ENCODE results near the gene FBXW9.
"Not testable (repeated sequence)": the region's sequence is repeated elsewhere in the genome, so short reads cannot be mapped to it uniquely, and the experiment has no call there.

Gene FBXW9

DNA sequence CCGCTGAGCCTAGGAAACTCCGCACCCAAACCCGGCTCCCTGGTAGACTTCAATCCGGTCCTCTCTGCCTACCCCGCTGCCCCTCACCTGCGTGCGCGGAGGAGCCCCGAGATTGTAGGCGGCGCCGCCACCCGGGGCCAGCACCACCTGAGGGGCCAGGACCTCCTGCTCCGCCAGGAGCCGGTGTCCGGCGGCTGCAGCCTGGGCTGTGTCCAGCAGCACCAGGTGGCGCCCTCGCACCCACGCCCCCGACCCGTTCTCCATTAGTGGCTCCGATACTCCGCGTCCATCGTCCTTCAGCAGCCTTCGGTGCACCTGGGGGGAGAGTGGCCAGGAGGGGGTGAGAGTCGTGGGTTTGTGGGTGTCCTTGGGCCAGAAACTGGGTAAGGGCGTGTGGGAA lies 48.3 kb downstream of the FBXW9 start:
- no peak for DNase-seq

DNA sequence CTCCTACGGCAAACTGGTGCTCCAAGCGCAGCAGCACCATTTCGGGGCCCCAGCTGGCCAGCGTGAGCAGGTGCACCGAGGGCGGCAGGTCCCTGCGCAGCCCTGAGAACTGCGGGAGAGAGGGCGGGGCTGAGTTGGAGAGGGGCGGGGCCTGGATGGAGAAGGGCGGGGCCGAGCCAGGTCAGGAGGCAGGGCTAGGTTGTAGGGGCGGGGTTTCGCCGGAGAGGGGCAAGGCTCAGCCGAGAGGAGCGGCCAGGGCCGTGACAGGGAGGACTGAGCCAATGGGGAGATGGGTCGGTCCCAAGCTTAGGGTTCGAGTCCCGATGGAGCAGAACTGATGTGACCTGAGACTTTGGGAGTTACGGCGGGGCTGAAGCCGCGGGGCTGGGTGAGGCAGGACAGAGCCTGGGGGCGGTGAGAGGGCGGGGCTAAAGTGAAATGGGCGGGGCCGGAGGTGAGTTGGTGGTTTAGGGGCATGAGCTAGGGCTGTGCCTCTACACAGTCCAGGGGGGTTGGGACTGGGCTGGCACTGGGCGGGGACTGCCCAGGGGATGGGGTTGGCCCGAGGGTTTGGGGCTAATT lies 48.9 kb downstream of the FBXW9 start:
- DNase-seq, result peak; percentile 5 to 42

- no peak for DNase-seq
Measured at GRCh38 chr19:12647047-12647446, 49.4 kb downstream of the FBXW9 start.

DNA sequence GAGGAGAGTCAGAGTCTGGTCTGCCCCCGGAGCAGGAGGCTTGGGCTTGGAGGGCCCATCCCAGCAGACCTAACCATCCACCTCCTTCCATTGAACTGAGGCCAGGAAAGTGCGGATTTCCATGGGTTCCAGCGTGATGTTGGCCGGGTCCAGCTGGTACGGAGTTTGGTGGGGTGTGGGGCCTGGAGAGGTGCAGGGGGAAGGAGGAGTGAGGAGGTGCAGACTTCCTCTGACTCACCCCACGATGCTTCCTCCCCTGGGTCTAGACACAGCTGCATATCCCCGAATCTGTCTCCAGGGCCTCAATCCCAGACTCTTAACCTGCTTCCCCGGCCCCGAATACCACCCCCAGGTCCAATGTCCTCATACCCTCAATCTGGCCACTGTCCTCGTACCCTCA lies 49.9 kb downstream of the FBXW9 start:
- DNase-seq, result no peak

DNA sequence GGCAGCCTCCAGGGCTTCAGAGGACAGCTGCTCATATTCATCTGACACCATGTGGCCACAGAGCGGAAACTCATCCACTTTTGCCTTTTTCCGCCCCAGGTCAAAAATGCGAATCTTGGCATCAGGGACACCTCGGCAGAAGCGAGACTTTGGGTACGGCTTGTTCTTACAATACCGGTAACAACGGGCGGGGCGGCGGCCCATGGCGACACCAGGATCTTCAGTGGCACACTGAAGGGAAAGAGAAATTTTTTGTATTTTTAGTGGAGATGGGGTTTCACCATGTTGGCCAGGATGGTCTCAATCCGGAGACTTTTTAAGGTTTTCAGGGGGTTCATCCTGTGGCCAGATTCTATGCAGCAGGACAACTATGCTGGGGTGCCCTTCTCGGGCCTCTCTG lies 52.7 kb downstream of the FBXW9 start:
- not testable (repeated sequence) for DNase-seq

- DNase-seq, result no peak
Measured at GRCh38 chr19:12642506-12642905, 53.9 kb downstream of the FBXW9 start.

DNA sequence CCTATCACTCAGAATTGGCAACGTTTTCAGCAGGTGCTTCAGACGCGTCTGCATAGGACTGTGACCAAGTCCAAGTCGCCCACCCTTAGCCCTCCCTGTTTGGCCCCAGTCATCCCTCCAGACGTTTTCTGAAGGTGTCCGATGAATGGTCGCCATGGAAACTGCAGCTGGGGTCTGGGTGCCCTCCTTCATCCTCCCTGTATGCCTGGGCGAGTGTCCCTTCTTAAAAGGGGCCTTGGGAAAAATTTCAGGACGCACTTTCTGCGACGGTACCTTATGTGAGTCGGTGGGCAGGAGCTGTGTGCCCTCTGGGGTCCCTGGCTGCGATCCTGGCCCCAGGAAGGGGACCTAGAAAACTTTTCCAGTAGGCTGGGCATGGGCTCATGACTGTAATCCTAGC lies 55.0 kb downstream of the FBXW9 start:
- DNase-seq, result no peak

- peak in 1 of 2 experiments; percentile 3 for DNase-seq
Measured at GRCh38 chr19:12639901-12640613, 56.4 kb downstream of the FBXW9 start.

Data from NCI-H187 (cell line).